NCI-H1417 (cell line): ENCODE data around the gene ITGB8.

Experiments used
- DNase-seq, 3 experiments: peaks; one replicate each; lab custom pipeline; 2025; lab: John Stamatoyannopoulos, UW

ITGB8 gene

DNA sequence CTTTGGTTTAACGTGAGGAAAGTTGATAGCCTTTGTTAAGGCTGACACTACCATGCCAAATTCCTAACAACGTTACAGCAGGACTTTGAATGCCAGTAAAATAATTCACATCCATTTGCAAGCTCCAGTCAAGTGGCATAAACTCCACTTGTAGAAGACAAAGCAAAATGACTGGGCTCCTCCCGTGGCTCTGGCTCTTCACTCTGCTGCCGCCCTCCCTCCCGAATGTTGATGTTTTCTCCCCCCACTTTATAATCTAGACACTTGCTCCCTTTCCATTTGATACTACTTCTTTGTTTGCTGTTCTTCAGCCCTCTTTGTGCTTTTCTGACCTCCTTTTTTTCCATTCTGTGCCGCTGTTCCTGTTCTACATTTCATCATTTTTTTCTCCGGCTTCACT, 22.8 kb upstream of the ITGB8 start:
- DNase-seq, result peak in 2 of 3 experiments; percentile 48 to 83

GRCh38 chr7:20310301-20310700, 20.4 kb upstream of the ITGB8 start:
- no peak for DNase-seq

DNA sequence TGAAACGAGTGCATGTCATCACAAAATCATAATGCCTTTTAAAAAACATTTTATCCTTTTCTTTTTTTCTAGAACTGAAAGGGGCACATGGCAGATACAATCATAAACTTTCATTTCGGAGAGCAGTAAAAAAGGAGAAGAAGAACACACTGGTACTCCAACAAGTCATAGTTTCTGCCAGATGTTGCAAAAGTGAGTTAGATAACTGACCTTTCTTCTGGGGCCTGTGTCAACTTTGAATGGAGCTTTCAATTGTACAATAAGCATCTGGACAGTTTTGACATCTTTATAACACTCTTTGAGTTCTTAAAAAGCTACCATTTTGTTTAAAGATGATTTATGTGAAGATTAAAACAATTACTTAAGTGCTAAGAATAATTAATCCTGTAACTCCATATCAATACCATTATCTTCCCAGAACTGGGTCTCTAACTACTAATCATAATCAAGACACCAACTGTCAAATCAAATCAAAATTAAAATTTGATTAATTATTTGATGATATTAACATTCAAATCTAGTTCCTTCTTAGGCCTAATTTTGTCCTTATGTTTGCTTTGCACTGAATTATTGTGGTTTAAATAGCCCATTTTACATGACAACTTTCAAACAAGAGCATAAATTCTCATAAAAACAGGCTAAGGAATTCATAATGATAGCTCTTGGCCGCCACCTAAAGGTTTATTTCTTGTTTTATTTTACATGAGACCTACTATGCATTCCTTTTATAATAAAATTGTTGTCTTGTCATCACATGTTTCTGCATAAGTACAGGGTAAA, 19.5 kb upstream of the ITGB8 start:
- DNase-seq, result peak; percentile 40 to 68 (median 42)

- no peak for DNase-seq
Observed at GRCh38 chr7:20311743-20312042, 19.0 kb upstream of the ITGB8 start.

- DNase-seq, result no peak
Observed at GRCh38 chr7:20312562-20312961, 18.1 kb upstream of the ITGB8 start.

DNA sequence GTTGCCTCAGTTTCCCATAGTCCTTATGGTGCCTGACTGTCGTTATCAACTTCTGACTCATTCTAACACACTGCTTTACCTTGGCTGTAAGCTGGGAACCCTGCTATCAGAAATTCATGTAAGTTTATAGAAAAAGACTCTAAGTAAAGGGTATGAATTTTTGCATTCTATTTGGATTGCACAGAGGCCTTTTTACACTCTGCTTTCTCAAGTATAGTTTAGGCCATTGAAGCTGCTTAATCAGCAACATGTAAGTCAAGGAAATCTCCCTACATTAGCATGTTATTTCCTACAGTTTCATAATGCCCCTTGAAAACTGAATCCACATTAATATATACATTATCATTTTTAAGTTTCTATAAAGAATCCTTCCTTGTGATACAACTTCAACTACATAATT, 17.1 kb upstream of the ITGB8 start:
- no peak for DNase-seq

- no peak for DNase-seq
Observed at GRCh38 chr7:20314198-20314597, 16.5 kb upstream of the ITGB8 start.

DNA sequence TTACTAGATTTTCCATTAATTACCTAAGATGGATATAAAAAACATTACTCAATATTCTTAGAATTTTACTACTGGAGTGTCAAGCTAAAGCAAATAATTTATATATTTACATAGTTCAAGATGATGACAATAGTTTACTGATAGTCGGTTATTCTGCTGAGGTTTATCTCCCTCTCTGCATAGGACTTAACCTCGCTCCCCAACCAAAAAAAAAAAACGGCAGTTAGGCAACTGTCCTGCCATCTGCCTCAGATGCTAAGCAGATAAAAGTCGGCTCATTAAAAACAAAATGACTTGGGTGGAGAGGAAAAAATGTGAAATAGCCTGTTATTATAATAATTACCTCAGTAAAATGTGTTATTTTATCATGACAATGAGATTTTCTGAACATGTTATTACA, 14.0 kb upstream of the ITGB8 start:
- peak in 2 of 3 experiments; percentile 14 to 77 for DNase-seq

GRCh38 chr7:20317413-20317812, 13.3 kb upstream of the ITGB8 start:
- no peak for DNase-seq

DNA sequence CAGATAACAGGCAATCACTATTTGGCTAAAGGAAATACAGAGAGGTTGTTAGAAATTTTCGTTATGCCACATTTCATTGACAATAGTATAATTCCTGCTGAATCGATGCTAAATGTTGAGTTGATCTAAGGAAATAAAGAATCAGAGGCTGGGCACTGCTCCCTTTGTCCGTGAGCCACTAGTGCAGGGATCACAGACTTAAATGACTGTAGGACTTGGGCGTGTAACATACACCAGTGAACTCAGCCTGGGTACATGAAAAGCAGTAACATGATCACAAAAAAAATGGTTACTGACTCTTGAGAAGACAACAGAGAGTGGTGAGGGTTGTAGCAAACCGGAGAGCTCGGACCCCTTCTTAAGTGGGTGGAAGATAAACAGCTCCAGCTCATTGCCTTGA, 11.8 kb upstream of the ITGB8 start:
- DNase-seq, result no peak

DNA sequence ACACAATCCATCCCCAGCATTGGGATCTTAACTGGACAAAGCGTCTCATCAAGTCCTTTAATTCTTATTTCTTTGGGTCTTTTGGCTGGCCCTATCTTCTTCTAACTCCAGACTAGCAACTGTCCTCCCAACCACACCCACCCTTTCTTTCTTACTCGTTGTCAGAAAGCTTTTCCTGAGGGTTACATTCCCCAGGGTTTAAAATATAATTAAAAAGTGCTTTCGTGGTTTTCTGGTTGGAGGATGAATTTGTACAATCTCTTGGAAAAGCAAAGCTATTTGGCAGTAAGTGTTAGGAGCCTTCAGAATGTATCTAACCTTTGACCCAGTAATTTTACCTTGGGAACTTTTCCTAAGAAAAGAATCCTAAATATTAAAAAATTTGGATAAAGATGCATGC, 10.4 kb upstream of the ITGB8 start:
- no peak for DNase-seq

GRCh38 chr7:20320786-20321185, 9.9 kb upstream of the ITGB8 start:
- DNase-seq, result no peak

DNA sequence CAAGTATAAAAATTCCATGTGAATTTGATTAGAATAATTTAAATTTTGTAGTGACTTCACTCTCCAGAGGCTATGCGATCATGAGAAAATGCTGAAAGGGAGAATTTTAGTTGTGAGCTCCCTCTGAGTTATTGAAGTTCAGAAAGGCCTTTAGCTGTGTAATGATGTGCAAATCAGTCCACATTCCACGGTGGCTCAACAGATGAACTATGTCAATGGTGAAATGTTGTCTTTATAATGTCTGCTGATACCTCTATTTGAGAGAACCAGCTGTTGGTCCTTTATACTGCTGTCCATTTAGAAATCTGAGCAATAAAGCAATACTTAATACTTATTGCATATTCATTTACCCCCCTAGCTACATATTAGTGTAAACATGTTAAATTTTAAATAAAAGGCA, 7.1 kb upstream of the ITGB8 start:
- DNase-seq, result no peak

DNA sequence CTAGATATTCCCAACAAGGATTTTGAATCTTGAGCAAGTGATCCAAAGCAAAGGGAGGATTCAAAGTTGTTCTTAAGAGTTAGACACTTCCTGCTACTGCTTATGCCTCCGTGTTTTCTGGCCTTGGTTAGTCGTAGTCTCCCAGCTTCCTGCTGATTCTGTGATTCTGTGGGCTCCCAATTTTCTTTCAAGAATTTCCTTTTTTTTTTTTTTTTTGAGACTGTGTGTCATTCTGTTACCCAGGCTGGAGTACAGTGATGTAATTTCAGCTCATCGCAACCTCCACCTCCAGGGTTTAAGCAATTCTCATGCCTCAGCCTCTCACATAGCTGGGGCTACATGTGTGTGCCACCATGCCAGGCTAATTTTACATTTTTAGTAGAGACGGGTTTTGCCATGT, 4.4 kb upstream of the ITGB8 start:
- DNase-seq, result no peak

DNA sequence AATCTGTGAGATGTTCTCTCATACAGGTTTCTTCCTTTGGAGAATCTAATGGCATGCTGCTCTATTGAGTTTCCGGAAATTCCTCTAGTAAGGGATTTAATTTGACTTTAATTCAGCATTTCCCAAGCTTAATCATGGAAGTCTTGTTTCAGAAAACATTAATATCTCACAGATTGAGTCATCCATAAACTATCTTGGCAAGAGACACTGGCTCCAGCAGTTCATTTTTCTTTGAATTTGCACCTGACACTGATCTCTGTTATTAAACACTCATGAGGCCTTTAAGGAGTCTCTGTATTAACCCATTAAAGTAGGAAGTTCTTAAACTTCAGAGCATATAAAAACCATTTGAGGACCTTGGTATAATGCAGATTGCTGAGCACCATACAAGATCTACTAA, 3.6 kb upstream of the ITGB8 start:
- no peak for DNase-seq

DNA sequence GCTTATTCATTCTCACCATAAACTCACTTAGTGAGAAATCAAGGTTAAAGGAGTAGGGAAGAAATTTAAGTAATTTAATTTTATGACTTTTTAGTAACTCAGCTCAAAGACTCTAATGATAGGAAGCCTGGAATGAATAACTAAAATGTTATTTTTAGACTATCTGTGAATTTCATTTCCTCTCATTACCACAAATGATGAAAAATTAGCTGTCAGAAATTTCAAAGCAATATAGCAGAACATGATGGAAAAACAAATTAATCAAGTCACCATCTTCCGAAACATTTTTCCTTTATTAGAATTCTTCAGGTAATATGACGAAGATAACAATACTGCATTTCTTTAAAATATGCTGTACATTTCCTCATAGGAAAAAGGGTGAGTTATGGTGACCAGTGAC, 2.7 kb upstream of the ITGB8 start:
- no peak for DNase-seq

GRCh38 chr7:20328692-20329091, 2.0 kb upstream of the ITGB8 start:
- no peak for DNase-seq

DNA sequence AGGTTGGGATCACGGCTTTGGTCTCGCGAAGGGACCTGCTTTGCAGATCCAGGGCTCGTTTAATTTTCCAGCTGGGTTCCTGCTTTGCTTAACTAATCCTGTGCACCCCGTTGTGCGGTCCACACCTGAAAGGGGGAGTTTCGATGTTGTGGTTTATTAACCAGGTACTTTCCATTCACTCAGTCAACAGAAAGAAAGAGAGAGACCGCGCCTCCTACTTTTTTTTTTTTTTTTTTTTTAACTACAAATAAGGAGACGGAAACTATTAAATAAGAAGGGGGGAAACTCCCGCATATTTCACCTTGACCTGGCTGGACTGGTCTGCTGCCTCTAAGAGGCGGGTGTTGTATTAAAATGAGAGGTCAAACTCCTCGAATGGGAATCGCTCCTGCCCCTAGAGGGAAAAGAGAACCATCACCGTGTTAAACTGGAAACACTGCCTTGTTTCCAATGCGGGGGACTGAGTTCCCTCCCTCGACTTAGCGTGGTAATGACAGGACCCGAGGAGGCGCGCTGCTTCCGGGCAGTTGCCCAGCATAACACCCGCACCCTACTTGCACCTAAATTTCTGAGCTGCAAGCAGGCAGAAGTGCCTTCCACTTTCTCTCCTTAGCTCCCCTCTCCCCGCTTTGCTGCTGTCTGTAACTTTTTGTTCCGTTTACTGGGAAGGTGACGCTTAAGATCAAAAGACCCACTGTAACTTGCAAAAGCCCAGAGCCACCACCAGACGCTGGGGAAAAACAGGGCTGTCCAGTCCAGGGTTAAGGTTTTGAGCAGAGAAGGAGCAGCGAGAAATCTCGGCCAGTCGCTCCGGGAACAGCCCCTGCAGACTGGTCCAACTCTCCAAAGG, 1.1 kb upstream of the ITGB8 start:
- DNase-seq, result peak; percentile 74 to 96 (median 91)

DNA sequence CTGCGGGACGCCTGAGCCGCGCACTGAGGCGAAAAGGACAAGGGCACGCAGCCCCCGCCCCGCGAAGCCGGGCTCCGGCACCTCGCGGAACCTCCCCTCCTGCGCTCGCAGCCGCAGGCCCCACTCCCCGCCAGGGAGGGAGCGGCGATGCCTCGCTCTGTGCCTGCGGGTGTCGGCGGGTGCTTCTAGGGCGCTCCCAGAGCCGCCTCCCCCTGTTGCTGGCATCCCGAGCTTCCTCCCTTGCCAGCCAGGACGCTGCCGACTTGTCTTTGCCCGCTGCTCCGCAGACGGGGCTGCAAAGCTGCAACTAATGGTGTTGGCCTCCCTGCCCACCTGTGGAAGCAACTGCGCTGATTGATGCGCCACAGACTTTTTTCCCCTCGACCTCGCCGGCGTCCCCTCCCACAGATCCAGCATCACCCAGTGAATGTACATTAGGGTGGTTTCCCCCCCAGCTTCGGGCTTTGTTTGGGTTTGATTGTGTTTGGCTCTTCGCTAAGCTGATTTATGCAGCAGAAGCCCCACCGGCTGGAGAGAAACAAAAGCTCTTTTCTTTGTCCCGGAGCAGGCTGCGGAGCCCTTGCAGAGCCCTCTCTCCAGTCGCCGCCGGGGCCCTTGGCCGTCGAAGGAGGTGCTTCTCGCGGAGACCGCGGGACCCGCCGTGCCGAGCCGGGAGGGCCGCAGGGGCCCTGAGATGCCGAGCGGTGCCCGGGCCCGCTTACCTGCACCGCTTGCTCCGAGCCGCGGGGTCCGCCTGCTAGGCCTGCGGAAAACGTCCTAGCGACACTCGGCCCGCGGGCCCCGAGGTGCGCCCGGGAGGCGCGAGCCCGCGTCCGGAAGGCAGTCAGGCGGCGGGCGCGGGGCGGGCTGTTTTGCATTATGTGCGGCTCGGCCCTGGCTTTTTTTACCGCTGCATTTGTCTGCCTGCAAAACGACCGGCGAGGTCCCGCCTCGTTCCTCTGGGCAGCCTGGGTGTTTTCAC, 519 bp downstream of the ITGB8 start:
- peak; percentile 62 to 95 (median 94) for DNase-seq

- peak in 2 of 3 experiments; percentile 82 to 89 for DNase-seq
Observed at GRCh38 chr7:20331910-20332813, 1.5 kb downstream of the ITGB8 start.

DNA sequence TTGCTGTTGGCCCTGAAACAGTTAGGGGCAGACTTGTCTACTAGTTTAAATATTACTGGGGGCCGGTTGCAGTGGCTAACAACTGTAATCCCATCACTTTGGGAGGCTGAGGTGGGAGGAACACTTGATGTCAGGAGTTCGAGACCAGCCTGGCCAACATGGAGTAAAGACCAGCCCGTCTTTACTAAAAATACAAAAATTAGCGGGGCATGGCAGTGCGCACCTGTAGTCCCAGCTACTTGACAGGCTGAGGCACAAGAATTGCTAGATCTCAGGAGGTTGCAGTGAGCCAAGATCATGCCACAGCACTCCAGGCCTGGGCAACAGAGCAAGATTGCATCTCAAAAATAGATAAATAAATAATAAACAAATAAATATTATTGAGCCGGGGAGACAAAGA, 7.6 kb downstream of the ITGB8 start:
- no peak for DNase-seq
